MM.1S (cell line): ENCODE measurements around the gene TCEAL8.

Source experiments
- EZH2 ChIP-seq: fragments of 300-600 bp; sonication (generic); optimal IDR thresholded peaks from 2 replicates; pipeline ENCODE3; 2017; ENCODE audit warnings: low read depth, mild to moderate bottlenecking, antibody characterized with exemption, low read length, mixed read lengths
- EZH2phosphoT487 ChIP-seq: fragments of 300-600 bp; sonication (generic); IDR thresholded peaks from 2 replicates; pipeline ENCODE4 v1.6.1; 2018; ENCODE audit warnings: antibody characterized with exemption, low read length
- TF ChIP-seq, protein P1 (sequence below): fragments of 300-600 bp; sonication (generic); IDR thresholded peaks from 2 replicates; pipeline ENCODE4 v1.5.1; 2016; ENCODE audit warnings: antibody characterized with exemption, low read length, mixed read lengths

DNA sequence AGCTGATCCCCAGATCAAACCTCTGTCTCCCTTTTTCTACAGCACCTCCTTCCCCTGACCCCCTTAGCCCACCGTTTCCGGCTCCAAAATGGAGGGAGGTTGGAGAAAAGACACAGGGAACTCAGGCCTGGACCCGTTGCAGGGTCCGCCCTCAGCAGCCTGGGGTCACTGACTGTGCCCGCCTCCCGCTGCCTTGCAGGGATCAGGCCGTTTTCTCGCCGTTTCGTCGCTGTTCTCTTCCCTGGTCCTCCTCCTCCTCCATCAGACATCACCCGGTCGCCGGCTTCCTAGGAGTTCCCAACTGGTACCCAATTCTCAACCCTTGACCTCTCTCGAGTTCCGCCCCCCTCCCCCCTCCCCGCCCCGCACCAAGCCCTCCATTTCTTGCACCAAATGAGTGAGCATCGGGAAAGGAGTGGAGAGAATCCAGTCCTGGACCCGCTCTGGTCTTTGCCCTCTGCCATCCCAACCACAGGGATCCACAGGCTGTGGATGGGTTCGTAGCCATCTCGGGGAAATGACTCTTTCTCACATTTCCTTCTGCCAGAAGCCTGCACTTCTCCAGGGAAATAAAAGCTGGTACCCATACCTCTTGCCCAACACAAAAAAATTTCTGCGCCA, 21.1 kb upstream of the TCEAL8 start:
- TF ChIP-seq EZH2 (no peak), EZH2phosphoT487 (no peak)
- TF ChIP-seq, protein P1, sequence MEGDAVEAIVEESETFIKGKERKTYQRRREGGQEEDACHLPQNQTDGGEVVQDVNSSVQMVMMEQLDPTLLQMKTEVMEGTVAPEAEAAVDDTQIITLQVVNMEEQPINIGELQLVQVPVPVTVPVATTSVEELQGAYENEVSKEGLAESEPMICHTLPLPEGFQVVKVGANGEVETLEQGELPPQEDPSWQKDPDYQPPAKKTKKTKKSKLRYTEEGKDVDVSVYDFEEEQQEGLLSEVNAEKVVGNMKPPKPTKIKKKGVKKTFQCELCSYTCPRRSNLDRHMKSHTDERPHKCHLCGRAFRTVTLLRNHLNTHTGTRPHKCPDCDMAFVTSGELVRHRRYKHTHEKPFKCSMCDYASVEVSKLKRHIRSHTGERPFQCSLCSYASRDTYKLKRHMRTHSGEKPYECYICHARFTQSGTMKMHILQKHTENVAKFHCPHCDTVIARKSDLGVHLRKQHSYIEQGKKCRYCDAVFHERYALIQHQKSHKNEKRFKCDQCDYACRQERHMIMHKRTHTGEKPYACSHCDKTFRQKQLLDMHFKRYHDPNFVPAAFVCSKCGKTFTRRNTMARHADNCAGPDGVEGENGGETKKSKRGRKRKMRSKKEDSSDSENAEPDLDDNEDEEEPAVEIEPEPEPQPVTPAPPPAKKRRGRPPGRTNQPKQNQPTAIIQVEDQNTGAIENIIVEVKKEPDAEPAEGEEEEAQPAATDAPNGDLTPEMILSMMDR, result no peak
